GM18870 (cell line): ENCODE measurements around the gene PNMT.
"Not testable (repeated sequence)": the region's sequence is repeated elsewhere in the genome, so short reads cannot be mapped to it uniquely, and the experiment has no call there.

Experiments
- ATAC-seq: cut with Tn5 transposase; IDR thresholded peaks from one replicate; pipeline ENCODE4 v1.9.1; 2021; ENCODE audit warnings: moderate library complexity; ENCODE audit not compliant: unreplicated experiment

The PNMT gene

DNA sequence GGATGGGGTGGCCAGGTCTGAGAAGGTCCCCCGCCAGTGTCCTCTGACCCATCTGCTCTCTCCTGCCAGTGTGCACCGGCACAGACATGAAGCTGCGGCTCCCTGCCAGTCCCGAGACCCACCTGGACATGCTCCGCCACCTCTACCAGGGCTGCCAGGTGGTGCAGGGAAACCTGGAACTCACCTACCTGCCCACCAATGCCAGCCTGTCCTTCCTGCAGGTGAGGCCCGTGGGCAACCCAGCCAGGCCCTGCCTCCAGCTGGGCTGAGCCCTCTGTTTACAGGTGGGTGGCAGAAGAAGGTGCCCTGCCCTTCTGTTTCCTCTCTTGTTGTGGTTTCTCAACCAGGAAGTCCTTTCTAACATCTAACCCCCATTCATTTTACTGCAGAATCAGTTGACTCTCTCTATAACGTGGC, 38.7 kb downstream of the PNMT start:
- ATAC-seq, result no peak

DNA sequence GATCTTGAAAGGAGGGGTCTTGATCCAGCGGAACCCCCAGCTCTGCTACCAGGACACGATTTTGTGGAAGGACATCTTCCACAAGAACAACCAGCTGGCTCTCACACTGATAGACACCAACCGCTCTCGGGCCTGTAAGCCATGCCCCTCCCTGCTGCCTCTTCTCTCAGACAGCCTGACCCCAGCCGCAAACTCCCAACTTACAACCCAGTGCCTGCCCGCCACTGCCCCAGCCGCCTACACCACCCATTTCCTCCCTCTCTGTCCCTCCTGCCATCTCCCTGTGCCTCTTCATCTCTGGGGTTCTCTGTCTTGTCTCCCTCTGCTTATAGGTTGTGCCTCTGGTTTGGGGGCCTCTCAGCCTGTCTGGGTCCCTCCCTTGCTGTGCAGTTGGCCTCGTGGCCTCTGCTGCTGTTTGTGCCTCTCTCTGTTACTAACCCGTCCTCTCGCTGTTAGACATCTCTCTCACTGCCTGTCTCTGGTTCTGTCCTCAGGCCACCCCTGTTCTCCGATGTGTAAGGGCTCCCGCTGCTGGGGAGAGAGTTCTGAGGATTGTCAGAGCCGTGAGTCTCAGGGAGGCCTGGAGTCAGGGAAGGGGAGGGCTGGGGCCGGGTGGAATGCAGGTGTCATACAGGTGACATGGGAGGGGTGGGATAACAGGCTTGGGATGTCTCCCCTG, 41.2 kb downstream of the PNMT start:
- ATAC-seq, result no peak

DNA sequence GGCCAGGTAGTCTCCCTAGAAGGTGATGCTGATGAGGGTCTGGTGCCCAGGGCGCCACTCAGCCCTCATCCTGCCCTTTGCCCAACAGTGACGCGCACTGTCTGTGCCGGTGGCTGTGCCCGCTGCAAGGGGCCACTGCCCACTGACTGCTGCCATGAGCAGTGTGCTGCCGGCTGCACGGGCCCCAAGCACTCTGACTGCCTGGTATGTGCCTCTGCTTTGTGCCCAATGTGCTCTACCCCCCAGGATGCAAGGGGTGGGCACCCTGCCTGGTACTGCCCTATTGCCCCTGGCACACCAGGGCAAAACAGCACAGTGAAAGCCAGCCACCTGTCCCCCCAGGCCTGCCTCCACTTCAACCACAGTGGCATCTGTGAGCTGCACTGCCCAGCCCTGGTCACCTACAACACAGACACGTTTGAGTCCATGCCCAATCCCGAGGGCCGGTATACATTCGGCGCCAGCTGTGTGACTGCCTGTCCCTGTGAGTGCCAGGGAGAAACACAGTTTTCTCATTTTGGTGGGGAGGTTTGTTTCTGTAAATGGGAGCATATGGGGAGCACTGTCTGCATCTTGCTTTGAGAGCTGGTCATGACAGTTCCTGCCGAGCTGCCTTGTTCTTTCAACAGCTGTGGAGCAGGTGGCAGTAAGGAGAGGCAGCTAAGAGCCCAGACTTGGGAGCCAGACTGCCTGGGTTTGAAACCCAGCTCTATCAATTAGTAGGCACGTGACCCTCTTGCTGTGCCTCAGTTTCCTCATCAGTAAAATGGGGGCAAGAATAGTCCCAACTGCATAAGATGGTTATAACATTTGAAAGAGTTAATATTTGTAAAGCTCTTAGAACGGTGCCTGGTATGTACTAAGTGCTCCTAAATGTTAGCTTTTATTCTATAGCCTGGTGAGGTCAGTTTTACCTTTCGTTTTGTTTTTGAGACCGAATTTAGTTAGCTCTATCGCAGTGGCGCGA, 42.0 kb downstream of the PNMT start:
- no peak for ATAC-seq

DNA sequence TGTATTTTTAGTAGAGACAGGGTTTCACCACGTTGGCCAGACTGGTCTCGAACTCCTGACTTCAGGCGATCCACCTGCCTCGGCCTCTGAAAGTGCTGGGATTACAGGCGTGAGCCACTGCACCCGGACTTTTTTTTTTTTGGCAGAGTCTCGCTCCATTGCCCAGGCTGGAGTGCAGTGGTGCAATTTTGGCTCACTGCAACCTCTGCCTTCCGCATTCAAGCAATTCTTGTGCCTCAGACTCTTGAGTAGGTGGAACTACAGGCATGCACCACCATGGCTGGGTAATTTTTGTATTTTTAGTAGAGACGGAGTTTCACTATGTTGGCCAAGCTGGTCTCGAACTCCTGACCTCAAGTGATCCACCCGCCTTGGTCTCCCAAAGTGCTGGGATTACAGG, 42.8 kb downstream of the PNMT start:
- not testable (repeated sequence) for ATAC-seq

DNA sequence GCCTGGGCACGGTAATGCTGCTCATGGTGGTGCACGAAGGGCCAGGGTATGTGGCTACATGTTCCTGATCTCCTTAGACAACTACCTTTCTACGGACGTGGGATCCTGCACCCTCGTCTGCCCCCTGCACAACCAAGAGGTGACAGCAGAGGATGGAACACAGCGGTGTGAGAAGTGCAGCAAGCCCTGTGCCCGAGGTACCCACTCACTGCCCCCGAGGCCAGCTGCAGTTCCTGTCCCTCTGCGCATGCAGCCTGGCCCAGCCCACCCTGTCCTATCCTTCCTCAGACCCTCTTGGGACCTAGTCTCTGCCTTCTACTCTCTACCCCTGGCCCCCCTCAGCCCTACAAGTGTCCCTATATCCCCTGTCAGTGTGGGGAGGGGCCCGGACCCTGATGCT, 43.6 kb downstream of the PNMT start:
- no peak for ATAC-seq

DNA sequence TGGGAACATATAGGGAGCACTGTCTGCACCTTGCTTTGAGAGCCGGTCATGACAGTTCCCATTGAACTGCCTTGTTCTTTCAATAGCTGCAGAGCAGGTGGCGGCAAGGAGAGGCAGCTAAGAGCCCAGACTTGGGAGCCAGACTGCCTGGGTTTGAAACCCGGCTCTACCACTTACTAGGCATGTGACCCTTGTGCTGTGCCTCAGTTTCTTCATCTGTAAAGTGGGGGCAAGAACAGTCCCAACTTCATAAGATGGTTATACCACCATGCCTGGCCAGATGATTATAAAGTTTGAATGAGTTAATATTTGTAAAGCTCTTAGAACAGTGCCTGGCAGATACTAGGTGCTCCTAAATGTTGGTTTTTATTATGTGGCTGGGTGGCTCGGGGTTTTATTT, 46.0 kb downstream of the PNMT start:
- no peak for ATAC-seq

DNA sequence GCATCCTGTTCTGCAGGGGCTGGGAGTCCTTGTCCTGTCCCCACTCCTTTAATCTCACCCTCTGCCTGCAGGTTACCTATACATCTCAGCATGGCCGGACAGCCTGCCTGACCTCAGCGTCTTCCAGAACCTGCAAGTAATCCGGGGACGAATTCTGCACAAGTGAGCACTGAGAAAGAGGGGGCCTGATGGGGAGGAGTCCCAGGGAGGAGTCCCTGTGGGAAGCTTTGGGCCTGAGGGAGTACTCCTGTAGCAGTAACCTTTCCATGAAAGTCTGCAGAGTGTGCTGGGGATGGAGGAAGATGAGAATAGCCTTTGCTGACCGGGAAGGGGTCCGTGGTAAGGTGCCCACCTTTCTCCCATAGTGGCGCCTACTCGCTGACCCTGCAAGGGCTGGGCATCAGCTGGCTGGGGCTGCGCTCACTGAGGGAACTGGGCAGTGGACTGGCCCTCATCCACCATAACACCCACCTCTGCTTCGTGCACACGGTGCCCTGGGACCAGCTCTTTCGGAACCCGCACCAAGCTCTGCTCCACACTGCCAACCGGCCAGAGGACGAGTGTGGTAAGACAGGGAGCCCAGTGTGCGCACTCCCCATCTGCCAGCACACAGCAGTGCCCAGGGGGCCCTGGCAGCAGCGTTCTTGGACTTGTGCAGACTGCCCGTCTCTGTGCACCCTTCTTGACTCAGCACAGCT, 47.3 kb downstream of the PNMT start:
- ATAC-seq, result no peak

DNA sequence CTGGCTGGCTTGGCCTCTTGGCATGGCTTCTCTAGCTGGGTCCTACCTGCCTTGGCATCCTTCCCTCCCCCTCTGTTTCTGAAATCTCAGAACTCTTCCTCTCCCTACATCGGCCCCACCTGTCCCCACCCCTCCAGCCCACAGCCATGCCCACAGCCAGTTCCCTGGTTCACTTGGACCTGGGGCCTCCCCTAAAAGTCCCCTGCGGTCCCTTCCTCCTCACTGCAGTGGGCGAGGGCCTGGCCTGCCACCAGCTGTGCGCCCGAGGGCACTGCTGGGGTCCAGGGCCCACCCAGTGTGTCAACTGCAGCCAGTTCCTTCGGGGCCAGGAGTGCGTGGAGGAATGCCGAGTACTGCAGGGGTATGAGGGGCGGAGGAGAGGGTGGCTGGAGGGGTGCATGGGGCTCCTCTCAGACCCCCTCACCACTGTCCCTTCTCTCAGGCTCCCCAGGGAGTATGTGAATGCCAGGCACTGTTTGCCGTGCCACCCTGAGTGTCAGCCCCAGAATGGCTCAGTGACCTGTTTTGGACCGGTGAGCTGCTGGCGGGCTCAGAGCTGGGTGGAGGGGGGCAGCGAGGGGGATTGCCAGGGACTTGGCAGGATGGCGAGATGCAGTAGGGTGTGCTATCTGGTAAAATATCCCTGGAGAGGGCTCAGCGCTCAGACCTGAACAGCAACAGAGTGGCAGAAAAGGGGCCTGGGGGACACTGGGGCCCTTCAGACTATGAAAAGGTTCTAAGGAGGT, 48.0 kb downstream of the PNMT start:
- no peak for ATAC-seq

DNA sequence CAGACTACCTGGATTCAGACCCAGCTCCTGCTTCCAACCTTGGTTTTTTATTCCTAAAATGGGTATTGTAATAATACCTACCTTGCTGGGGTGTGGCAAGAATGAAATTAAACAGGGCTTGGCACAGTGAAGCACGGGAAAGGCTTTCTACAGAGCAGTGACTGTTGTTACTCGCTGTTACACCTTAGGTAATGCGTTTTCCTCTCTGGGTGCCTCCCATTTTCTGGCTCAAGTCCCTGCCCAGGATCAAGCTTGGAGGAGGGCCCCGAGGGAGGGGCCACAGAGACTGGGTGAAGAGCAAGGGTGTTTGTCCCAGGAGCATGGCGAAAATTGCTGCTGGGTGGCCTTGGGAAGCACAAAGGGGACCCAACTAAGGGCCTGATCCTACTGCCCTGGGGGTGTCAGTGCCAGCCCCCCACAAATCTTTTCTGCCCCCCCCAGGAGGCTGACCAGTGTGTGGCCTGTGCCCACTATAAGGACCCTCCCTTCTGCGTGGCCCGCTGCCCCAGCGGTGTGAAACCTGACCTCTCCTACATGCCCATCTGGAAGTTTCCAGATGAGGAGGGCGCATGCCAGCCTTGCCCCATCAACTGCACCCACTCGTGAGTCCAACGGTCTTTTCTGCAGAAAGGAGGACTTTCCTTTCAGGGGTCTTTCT, 48.8 kb downstream of the PNMT start:
- ATAC-seq, result no peak

DNA sequence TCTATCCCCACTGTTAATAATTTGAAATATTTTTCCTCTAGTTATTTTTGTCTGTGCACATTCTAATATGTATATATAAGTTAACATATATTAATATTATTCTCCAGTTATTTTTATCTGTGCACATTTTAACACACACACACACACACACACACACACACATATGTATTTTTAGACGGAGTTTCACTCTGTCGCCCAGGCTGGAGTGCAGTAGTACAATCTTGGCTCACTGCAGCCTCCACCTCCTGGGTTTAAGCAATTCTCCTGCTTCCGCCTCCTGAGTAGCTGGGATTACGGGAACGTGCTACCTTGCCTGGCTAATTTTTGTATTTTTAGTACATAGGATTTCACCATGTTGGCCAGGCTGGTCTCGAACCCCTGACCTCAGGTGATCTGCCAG, 49.4 kb downstream of the PNMT start:
- no peak for ATAC-seq

DNA sequence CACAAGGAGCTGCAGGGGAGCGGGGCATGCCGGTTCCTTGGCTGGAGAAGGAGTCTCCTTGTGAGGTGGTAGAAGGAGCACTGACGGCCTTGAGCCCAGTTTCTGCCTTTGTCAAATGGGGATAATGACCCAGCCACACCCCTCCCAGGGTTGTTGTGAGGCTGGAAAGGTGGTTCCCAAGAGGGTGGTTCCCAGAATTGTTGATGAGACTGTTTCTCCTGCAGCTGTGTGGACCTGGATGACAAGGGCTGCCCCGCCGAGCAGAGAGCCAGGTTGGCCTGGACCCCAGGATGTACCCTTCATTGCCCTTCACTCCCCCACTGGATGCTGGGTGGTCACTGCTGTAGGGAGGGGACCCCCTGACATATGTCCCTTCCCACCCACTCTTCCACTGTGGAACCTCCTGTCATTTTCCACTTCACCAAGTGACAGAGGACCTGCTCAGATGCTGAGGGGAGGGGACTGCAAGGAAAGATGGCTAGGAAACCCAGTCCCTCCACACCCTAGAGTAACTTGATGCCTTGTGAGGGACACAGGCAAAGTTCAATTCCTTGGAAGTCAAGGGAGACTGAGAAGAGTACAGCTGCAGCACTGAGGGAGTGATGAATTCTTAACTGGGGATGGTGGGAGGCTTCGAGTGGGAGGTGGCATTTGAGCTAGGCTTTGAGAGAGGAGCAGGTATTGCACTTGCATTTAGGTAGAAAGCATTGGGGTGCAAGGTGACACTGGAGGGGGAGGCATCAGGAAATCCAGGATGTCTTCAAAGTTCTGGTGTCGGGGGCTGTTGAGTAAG, 51.5 kb downstream of the PNMT start:
- ATAC-seq, result no peak
